ENCODE data around the gene RHBDD1. TPM values are rescaled to one million over a fixed set of nuclear protein-coding genes. Genes with fewer than 3 reads are reported as not detected.
A peak's percentile ranks its signal among the peaks of the same experiment; 100 is the strongest.

RHBDD1 gene
- total RNA-seq, 1 donor from 2014 or later: 31.3 TPM

DNA sequence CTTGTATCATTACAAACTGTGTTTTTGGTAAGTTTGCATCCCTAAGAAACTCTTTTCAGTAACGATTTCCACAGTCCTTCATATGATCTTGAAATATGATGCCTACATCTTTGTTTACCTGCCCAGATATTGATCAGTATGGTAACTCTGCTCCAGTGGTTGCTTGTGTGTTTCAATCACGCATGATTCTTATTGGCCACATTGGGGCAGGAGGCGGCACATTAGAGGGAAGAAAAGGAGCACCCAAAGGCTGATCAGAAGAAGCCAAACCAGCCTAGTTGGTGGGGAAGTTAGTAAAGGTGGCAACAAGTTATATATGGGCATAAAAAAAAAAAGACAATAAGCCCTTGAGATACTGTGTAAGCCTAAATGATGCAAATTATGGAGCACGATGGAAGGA, 158.9 kb downstream of the RHBDD1 start:
- H3K9ac ChIP-seq (ENCODE audit: low read length): no peak overlapping the region
- H3K4me3 Mint-ChIP-seq (ENCODE audit: unreplicated experiment): no peak overlapping the region
- DNase-seq (ENCODE audit: low read depth) (peak; percentile 3), FAIRE-seq (no peak)
- peaks cover 20% of the 10 kb centered on the region for H3K4me1 ChIP-seq (ENCODE audit: insufficient read depth, low read length)
- H4K20me1 ChIP-seq (ENCODE audit: insufficient read depth, low read length): no peaks in the 10 kb centered on the region
- no peak for TF ChIP-seq EZH2 (IDR thresholded peaks at IDR 0.05; ENCODE audit: insufficient read depth, low read length)
- TF ChIP-seq, protein P1, sequence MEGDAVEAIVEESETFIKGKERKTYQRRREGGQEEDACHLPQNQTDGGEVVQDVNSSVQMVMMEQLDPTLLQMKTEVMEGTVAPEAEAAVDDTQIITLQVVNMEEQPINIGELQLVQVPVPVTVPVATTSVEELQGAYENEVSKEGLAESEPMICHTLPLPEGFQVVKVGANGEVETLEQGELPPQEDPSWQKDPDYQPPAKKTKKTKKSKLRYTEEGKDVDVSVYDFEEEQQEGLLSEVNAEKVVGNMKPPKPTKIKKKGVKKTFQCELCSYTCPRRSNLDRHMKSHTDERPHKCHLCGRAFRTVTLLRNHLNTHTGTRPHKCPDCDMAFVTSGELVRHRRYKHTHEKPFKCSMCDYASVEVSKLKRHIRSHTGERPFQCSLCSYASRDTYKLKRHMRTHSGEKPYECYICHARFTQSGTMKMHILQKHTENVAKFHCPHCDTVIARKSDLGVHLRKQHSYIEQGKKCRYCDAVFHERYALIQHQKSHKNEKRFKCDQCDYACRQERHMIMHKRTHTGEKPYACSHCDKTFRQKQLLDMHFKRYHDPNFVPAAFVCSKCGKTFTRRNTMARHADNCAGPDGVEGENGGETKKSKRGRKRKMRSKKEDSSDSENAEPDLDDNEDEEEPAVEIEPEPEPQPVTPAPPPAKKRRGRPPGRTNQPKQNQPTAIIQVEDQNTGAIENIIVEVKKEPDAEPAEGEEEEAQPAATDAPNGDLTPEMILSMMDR (IDR thresholded peaks at IDR 0.05; ENCODE audit: insufficient read depth, low read depth, low read length): no peak
- H3K36me3 ChIP-seq (ENCODE audit: insufficient read depth, low read length): no peaks in the 10 kb centered on the region
- H3K4me3 ChIP-seq (ENCODE audit: insufficient read depth, low read depth, low read length): no peak overlapping the region
- no peak overlapping the region for H3K27ac Mint-ChIP-seq (ENCODE audit: unreplicated experiment)
- H3K36me3 Mint-ChIP-seq (ENCODE audit: low read depth, unreplicated experiment): peaks cover 15% of the 10 kb centered on the region
- no peaks in the 10 kb centered on the region for H3K27me3 Mint-ChIP-seq (ENCODE audit: low read depth, unreplicated experiment)
- H3K4me2 ChIP-seq (ENCODE audit: low read length): peak overlapping the region; percentile 62
- H3K27ac ChIP-seq (ENCODE audit: low read depth, low read length): peak overlapping the region; percentile 66
- H3K27me3 ChIP-seq (ENCODE audit: insufficient read depth, low read length): no peaks in the 10 kb centered on the region
- H3K9me3 Mint-ChIP-seq (ENCODE audit: unreplicated experiment): peaks cover 7% of the 10 kb centered on the region
- peaks cover 8% of the 10 kb centered on the region for H3K4me1 Mint-ChIP-seq (ENCODE audit: low read depth, unreplicated experiment)
- H3K79me2 ChIP-seq (ENCODE audit: insufficient read depth, low read length): no peaks in the 10 kb centered on the region
- no peaks in the 10 kb centered on the region for H3K9me3 ChIP-seq (ENCODE audit: insufficient read depth, low read depth, low read length)
- H2AFZ ChIP-seq (ENCODE audit: low read depth, low read length): no peak overlapping the region

DNA sequence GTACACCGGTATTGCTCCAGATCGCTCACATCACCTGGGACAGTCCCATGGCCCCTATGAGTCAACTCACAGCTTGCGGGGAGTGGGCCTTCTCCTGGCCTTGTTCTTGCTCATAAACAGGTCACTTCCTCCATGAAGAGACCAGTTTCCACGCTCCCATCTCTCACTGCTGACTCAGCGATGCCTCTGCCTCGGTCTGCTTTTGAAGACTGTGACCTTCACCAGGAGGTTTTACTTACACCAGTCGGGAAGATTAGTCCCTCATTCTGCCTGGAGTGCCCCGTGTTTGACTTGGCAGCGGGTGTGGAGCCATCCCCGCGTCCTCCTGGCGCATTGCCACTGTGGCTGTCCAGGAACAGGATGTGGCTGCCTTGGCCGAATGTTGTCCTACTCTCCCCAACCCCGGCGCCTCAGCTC, 159.8 kb downstream of the RHBDD1 start:
- Histone ChIP-seq H3K4me2 (ENCODE audit: low read length) (peak overlapping the region; percentile 62), H3K27ac (ENCODE audit: low read depth, low read length) (peak overlapping the region; percentile 66), H3K27me3 (ENCODE audit: insufficient read depth, low read length) (no peaks in the 10 kb centered on the region), H3K9me3 (ENCODE audit: insufficient read depth, low read depth, low read length) (no peaks in the 10 kb centered on the region), H3K36me3 (ENCODE audit: insufficient read depth, low read length) (no peaks in the 10 kb centered on the region), H3K4me3 (ENCODE audit: insufficient read depth, low read depth, low read length) (no peak overlapping the region), H3K9ac (ENCODE audit: low read length) (no peak overlapping the region), H3K79me2 (ENCODE audit: insufficient read depth, low read length) (no peaks in the 10 kb centered on the region), H4K20me1 (ENCODE audit: insufficient read depth, low read length) (no peaks in the 10 kb centered on the region), H2AFZ (ENCODE audit: low read depth, low read length) (no peak overlapping the region), H3K4me1 (ENCODE audit: insufficient read depth, low read length) (peaks cover 20% of the 10 kb centered on the region)
- TF ChIP-seq, protein P1 (IDR thresholded peaks at IDR 0.05; ENCODE audit: insufficient read depth, low read depth, low read length): no peak
- TF ChIP-seq EZH2 (IDR thresholded peaks at IDR 0.05; ENCODE audit: insufficient read depth, low read length): no peak
- Mint-ChIP-seq H3K4me3 (ENCODE audit: unreplicated experiment) (no peak overlapping the region), H3K4me1 (ENCODE audit: low read depth, unreplicated experiment) (peaks cover 8% of the 10 kb centered on the region), H3K27ac (ENCODE audit: unreplicated experiment) (peak overlapping the region; percentile 3), H3K36me3 (ENCODE audit: low read depth, unreplicated experiment) (peaks cover 23% of the 10 kb centered on the region), H3K9me3 (ENCODE audit: unreplicated experiment) (peaks cover 7% of the 10 kb centered on the region), H3K27me3 (ENCODE audit: low read depth, unreplicated experiment) (no peaks in the 10 kb centered on the region)
- FAIRE-seq (no peak), DNase-seq (ENCODE audit: low read depth) (peak; percentile 92)

- Histone ChIP-seq H3K9ac (ENCODE audit: low read length) (no peak overlapping the region), H3K4me2 (ENCODE audit: low read length) (no peak overlapping the region), H3K4me3 (ENCODE audit: insufficient read depth, low read depth, low read length) (no peak overlapping the region), H3K27ac (ENCODE audit: low read depth, low read length) (no peak overlapping the region), H3K79me2 (ENCODE audit: insufficient read depth, low read length) (no peaks in the 10 kb centered on the region), H3K9me3 (ENCODE audit: insufficient read depth, low read depth, low read length) (no peaks in the 10 kb centered on the region), H3K36me3 (ENCODE audit: insufficient read depth, low read length) (no peaks in the 10 kb centered on the region), H4K20me1 (ENCODE audit: insufficient read depth, low read length) (no peaks in the 10 kb centered on the region), H3K4me1 (ENCODE audit: insufficient read depth, low read length) (peaks cover 17% of the 10 kb centered on the region), H3K27me3 (ENCODE audit: insufficient read depth, low read length) (no peaks in the 10 kb centered on the region), H2AFZ (ENCODE audit: low read depth, low read length) (no peak overlapping the region)
- H3K4me1 Mint-ChIP-seq (ENCODE audit: low read depth, unreplicated experiment): peaks cover 8% of the 10 kb centered on the region
- peaks cover 7% of the 10 kb centered on the region for H3K9me3 Mint-ChIP-seq (ENCODE audit: unreplicated experiment)
- no peak overlapping the region for H3K27ac Mint-ChIP-seq (ENCODE audit: unreplicated experiment)
- H3K36me3 Mint-ChIP-seq (ENCODE audit: low read depth, unreplicated experiment): peaks cover 25% of the 10 kb centered on the region
- H3K27me3 Mint-ChIP-seq (ENCODE audit: low read depth, unreplicated experiment): no peaks in the 10 kb centered on the region
- no peak overlapping the region for H3K4me3 Mint-ChIP-seq (ENCODE audit: unreplicated experiment)
- TF ChIP-seq EZH2 (IDR thresholded peaks at IDR 0.05; ENCODE audit: insufficient read depth, low read length): no peak
- TF ChIP-seq, protein P1 (IDR thresholded peaks at IDR 0.05; ENCODE audit: insufficient read depth, low read depth, low read length): no peak
- DNase-seq (ENCODE audit: low read depth): no peak
- FAIRE-seq: no peak
These were observed 163.8 kb downstream of the RHBDD1 start for GRCh38 chr2:226999661-227000060.
